GM21447 (cell line): ENCODE measurements around the gene C1orf198.
"Not testable (repeated sequence)": the region's sequence is repeated elsewhere in the genome, so short reads cannot be mapped to it uniquely, and the experiment has no call there.

Source experiments
- ATAC-seq: cut with Tn5 transposase; IDR thresholded peaks from one replicate; pipeline ENCODE4 v1.9.1; 2021; ENCODE audit not compliant: unreplicated experiment

Gene C1orf198

DNA sequence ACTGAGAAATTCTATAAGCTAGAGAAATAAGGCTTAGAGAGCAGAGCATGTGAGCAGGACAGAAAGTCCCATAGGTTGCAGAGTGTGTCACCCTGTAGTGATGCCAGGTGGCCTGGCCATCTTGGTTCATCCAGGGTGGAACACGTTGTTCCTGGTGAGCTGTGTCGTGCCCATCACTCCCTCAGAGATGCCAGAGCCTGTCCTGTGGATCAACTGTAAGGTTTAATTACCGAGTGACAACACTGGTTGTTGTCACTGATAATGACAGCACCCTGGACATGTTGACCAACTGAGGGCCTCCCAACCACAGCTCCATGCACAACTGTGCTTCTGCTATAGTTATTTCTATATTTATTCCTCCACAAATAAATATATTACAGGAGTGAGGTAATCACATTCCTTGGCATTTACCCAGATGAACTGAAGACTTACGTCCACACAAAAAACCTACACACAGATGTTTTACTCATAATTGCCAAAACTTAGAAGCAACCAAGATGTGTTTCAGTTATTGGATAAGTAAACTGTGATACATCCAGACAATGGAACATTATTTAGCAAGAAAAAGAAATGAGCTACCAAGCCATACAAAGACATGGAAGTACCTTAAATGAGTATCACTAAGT, 6.2 kb downstream of the C1orf198 start:
- ATAC-seq, result no peak

- ATAC-seq, result no peak
Observed at GRCh38 chr1:230861489-230861888, 6.8 kb downstream of the C1orf198 start.

DNA sequence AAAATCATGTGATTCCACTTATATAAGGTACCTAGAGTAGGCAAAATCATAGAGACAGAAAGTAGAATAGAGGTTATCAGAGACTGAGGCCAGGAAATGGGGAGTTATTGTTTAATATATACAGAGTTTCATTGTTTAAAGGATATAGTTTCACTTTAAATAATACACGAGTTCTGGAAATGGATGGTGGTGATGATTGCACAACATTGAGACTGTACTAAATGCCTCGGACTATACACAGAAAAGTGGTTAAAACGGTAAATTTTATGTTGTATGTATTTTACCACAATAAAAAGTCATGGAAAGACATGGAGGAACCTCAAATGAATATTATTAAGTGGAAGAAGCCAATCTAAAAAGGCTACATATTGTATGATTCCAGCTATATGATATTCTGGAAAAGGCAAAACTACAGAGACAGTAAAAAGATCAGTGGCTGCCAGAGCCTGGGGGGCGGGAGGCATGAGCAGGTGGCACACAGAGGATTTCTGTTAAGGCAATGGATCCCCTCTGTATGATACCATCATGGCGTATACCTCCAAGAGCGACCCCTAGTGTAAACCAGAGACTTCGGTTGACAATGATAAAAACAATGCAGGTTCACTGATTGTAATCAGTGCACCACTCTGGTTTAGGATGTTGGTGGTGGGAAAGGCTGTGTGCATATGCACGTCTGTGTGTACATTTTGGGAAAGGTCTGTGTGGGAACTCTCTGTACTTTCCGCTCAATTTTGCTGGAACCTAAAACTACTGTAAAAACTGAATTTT, 7.5 kb downstream of the C1orf198 start:
- ATAC-seq, result no peak

DNA sequence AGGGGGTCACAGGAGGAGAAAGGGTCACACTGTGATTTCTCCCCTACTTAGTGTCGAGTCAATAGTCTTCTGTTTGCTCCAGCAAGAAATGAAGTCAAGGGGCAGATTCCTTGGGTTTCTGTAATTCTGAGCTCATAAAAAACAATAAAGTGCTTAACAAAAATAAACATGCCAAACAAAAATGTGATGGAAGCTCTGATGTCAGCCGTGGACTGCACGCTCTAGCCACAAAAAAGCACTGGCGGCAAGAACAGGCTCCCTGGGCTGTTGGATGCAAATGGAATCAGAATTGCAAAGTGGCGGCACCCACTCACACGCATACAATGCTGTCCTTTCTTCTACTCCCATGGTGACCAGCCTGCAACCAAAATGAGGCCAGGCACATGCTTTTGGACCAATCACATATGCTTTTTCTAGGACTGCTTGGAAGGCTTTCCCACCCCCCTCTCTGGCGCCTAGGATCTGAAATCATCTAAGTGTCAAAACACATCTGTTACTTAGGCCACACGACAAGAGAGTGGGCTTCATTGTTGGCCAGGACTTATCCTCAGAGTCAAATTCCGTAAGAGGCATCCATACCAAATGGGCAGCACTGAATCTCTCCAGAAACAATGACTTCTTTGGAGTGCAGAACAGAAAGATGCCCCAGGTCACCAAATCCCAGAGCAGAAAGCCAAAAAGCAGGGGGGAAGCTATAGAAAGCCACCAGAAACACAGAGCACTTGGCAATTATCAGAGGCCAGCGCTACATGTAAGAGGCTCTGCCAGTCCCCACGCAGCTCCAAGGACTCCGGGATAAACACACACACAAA, 9.2 kb downstream of the C1orf198 start:
- ATAC-seq, result no peak

- ATAC-seq, result no peak
Observed at GRCh38 chr1:230858236-230858820, 10.0 kb downstream of the C1orf198 start.

DNA sequence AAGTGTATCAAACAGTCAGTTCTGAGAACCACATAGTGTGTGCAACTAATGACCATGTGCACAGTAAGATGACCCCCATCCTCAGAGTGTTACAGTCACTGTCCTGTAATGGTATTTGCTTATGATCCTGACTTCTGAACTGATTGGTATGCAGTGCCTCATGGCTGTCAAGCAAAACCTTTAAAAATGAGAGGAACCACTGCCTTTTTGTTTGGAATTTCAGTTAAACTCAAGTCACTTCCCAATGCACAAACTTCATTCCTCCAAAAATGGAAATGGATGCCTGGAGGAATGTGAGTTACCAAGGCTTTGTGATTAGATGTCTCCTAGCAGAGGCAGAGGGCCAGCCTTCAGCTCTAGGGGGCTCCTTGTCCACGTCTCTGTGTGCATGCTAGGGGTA, 10.5 kb downstream of the C1orf198 start:
- ATAC-seq, result no peak

DNA sequence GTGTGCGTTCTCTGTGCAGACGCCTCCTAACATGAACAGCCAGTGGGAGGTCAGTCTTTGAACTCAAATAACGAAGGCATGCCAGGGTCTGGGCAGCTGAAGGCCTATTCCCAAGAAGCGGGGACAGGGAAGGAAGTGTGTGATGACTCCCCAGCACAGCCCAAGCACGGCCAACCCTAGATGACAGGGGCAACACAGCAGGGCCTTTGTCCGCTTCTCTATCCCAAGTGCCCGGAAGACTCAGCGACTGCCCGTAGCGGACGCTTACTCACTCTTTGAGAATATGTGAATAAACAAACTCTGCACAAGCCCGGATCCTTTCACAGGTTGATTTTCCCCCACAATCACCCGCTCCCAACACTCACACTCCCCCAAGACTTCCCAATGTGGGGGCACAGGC, 11.2 kb downstream of the C1orf198 start:
- ATAC-seq, result no peak

- no peak for ATAC-seq
Observed at GRCh38 chr1:230855886-230856285, 12.4 kb downstream of the C1orf198 start.

DNA sequence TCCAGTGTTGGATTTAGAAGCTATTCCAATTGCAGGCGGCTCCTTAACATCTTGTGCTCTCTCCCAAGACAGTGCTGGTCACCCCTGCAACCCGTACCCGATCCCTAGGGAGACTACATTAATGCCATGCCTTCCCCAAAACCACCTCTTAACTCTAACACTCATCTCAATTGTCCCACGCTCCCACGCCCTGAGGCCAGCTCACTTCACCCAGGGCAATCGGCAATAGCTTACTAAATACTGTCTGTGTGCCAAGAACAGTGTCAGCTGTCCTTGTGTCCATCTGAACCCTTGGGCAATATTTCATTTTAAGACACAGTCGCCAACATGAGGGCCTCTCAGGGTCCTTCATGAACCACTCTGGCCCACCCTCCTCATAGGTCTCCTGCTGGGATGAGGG, 13.9 kb downstream of the C1orf198 start:
- no peak for ATAC-seq

GRCh38 chr1:230853731-230854130, 14.6 kb downstream of the C1orf198 start:
- no peak for ATAC-seq

GRCh38 chr1:230852959-230853358, 15.4 kb downstream of the C1orf198 start:
- ATAC-seq, result no peak

DNA sequence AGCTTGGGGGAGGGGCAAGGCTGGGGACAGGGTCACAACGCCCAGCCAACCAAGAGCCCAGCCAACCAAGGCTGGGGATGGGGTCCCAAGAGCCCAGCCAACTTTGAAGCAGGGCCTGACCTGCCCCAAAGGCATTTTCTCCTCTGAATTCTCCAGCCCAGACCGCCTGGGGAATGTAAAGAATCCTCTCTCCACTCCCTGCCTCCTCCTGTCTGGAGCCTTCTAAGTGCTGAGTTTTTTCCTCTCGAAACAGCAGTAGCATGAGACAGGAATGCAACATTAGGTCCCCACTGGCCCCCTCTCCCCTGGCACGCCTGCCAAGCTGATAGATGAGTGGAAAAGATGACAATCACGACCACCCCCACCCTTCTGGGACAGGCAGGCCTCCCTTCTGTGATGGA, 17.0 kb downstream of the C1orf198 start:
- no peak for ATAC-seq

- no peak for ATAC-seq
Observed at GRCh38 chr1:230850547-230850946, 17.8 kb downstream of the C1orf198 start.

GRCh38 chr1:230849451-230850224, 18.7 kb downstream of the C1orf198 start:
- ATAC-seq, result no peak

GRCh38 chr1:230848235-230848634, 20.1 kb downstream of the C1orf198 start:
- ATAC-seq, result no peak

GRCh38 chr1:230845184-230845583, 23.1 kb downstream of the C1orf198 start:
- not testable (repeated sequence) for ATAC-seq

DNA sequence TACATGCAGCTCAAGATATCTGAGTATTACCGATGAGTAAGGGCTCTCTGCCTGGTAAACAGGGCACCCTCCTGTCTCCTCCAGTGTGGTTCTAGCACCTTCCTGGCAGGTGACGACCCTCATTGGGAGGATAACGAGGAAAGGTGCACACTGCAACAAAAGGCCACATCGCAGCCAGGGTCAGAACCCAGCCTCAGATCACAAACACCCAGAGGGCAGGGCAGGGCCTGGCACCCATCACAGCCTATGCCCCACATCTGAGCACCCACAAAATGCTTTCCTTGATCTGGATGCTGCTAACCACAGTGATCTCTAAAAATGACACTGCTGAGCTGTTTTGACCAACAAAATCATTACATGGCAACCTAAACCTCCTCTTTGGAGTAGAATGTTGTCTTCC, 23.8 kb downstream of the C1orf198 start:
- ATAC-seq, result no peak

DNA sequence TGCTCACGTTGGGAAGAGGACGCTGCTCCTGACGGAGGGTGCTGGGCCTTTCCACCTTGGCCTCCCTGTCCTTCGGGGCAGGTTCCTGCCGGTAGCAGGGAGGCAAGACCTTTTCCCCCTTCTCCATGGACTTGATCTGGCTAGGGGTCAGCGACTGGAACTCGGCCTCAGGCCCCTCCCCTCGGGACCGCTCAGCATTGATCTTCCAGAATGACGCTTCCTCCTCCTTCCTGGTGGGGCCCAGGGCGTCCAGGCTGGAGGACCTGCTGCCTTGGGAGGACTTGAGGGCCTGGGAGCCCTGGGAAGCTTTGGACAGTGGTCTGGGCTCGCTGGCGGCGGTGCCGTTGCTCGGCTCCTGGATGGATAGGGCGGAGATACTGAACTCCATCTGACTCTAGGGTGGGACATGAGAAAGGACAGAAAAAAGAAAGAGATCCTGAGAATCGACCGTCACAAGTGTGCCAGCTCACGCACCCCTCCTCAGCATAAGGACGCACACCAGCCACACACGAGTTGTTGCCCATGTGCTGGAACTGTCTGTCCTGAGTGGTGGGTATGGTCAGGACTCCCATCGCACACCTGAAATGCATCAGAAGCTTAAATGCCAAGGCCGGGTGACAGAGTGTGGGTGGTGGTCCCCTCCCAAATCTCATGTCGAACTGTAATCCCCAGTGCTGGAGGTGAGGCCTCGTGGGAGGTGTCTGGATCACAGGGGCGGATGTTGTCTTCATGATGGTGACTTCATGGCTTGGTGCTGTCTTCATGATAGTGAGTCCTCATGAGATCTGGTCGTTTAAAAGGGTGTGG, 24.6 kb downstream of the C1orf198 start:
- no peak for ATAC-seq

DNA sequence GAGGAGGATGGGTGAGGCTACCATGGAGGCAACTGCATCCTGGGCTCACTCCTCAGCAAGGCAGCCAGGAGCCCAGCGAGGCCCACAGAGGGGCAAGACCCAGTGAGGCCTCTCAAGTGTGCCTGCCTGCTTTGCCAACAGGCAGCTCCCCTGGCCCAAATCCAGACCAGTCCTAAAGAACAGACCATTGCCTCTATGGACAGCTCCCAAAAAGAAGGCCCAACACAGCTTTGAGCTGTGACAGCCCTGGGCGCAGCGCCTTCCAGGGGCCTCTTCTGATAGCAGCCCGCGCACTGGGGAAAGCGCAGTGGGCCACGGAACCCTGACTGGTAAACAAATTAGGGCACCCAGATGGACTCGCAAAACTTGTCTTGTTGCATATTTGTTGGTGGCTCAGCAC, 25.5 kb downstream of the C1orf198 start:
- no peak for ATAC-seq

DNA sequence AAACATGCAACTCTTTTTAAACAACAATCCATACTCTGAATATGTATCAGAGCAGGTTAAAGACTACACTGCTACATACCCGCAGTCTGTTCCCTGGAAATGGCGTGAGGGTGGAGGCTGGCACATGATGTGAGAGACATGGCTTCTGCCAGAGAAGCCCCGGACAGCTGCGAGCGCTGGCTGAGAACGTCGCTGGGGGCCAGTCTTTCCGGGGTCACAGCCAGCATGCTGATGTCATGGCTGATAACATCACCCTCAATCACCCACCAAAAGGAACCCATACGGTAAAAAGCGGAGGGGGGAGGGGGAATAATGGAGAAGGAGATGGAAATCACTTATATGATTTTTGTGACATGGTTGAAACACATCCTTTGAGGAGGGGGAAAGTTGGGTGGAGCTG, 29.1 kb downstream of the C1orf198 start:
- no peak for ATAC-seq
